ENCODE measurements around the gene WLS.

WLS gene

DNA sequence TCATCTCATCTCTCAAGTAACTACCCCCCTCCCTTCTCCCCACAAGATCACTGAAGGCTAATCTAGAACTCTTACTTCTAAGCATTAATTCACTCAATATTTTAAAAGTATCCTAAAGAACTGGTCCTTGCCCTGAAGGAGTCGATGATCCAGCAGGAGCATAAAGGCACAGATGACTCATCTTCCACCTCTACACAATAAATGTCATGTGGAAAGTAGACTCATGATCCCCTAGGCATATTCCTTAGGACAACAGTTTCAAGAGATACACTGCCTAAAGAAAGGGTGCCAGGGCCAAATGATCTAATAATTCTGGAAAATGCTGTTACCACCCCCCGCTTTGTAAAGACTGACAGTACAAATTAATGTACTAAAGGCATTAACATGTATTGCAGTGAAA is 96.1 kb downstream of the WLS start:
- no peak for DNase-seq (ENCODE audit: low read depth)
- TF ChIP-seq CTCF (IDR thresholded peaks at IDR 0.05; ENCODE audit: control insufficient read depth, insufficient read depth, low read depth, low read length, missing control alignments), result no peak
- no peak overlapping the region for H3K4me3 ChIP-seq (ENCODE audit: control insufficient read depth, low read depth, low read length)

DNA sequence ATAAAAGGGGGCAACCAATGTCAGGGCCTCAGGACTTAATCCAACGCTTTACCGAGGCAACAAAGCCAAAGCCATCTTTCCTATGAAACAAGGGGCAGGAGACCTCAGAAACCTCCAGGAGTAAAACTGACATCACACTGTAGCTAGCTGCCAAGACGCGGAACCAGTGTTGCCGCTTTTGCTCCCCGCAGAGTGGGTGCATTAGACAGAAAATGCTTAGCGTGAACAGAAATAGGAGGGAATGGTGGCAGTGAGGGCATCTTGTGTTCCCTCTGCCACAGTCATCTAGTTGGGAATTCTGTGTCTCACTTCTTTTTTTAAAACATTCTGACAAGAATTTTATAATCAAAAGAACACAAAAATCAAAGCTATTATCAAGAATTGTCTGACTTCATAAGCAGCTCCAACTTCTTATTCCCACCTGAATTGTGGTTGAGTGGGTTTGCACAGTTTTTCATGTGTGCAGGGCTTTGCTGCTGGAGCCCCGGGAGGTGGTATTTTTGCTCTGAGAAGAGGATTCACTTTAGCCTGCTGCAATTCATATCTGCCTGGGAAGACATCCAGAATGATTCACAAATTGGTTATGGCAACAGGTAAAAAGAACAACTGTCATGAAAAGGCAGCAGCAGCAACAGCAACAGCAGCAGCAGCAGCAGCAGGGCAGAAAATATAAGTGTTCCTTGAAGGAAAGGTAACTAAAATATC is 99.7 kb downstream of the WLS start:
- TF ChIP-seq CTCF (IDR thresholded peaks at IDR 0.05; ENCODE audit: control insufficient read depth, insufficient read depth, low read depth, low read length, missing control alignments), result no peak
- no peak overlapping the region for H3K4me3 ChIP-seq (ENCODE audit: control insufficient read depth, low read depth, low read length)
- DNase-seq (ENCODE audit: low read depth), result no peak

DNA sequence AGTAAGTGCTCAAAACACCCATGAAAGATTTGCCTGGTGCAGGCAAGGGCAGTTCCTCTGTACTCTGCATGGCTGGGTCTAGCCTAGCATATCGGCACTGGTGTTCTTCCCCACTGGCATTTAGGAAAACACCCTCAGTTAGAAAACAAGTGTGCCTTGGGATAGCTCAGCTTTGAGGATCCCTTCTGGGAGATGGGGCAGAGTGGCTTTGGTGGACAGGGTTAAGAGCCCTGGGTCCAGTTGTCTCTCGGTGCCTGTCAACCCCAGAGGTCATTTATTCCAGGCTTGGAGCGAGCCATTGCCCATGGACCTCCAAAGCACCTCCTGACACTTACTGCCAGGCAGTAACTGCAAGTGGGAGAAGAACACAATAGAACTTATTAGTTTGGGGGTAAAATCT is 101.1 kb downstream of the WLS start:
- no peak for DNase-seq (ENCODE audit: low read depth)
- no peak for TF ChIP-seq CTCF (IDR thresholded peaks at IDR 0.05; ENCODE audit: control insufficient read depth, insufficient read depth, low read depth, low read length, missing control alignments)
- no peak overlapping the region for H3K4me3 ChIP-seq (ENCODE audit: control insufficient read depth, low read depth, low read length)

DNA sequence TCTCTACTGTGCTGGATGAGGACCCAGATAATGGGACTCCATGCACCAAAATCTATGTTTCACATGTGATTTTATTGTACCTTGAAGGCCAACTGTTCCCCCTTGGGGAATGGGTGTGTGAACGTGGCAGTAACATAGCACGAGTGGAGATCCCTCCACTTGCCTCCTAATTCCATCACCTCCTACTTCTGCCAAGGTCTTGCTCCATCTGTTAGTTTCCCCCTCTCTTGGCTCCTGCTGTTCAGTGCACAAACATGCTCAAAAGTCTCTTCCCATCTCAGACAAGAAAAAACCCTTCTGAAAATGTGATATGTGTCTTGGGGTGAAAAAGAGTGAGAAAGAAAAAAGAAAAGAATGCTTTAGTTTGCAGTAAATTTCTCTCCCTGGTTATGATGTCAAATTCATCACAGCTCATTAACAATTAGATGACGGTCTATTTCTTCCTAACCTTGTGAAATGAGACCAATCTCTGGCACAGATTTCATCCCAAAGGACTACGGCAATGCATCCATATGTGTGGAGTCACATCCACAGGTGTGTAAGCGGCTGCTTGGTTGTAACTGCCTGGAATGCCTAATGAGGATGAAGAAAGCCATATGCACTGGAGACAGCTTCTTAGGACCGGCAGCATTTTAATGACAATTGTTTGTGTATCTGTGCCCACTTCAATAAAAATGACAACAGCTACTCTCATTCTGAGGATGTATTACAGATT is 102.6 kb downstream of the WLS start:
- TF ChIP-seq CTCF (IDR thresholded peaks at IDR 0.05; ENCODE audit: control insufficient read depth, insufficient read depth, low read depth, low read length, missing control alignments), result no peak
- no peak overlapping the region for H3K4me3 ChIP-seq (ENCODE audit: control insufficient read depth, low read depth, low read length)
- no peak for DNase-seq (ENCODE audit: low read depth)

DNA sequence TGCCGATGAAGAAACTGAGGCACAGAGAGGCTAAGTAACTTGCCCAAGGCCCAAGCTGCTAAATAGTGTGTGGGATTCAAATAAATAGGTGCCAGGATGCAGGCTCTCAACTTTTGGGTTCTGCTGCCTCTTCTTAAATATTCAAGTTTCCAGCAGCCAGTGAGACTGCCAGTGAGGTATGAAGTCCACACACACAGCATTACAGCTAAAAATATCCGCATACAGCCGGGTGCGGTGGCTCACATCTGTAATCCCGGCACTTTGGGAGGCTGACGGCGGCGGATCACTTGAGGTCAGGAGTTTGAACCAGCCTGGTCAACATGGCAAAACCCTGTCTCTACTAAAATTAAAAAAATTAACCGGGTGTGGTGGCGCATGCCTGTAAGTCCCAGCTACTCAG is 103.5 kb downstream of the WLS start:
- no peak for TF ChIP-seq CTCF (IDR thresholded peaks at IDR 0.05; ENCODE audit: control insufficient read depth, insufficient read depth, low read depth, low read length, missing control alignments)
- DNase-seq (ENCODE audit: low read depth), result no peak
- H3K4me3 ChIP-seq (ENCODE audit: control insufficient read depth, low read depth, low read length), result no peak overlapping the region

- DNase-seq (ENCODE audit: low read depth), result no peak
- no peak for TF ChIP-seq CTCF (IDR thresholded peaks at IDR 0.05; ENCODE audit: control insufficient read depth, insufficient read depth, low read depth, low read length, missing control alignments)
- no peak overlapping the region for H3K4me3 ChIP-seq (ENCODE audit: control insufficient read depth, low read depth, low read length)
Measured at GRCh38 chr1:68128157-68128556, 104.2 kb downstream of the WLS start.
